HG03066 (cell line): ENCODE results near the gene UBE2V1.
A peak's percentile ranks its signal among the peaks of the same experiment; 100 is the strongest.
"Not testable (repeated sequence)": the region's sequence is repeated elsewhere in the genome, so short reads cannot be mapped to it uniquely, and the experiment has no call there.

ENCODE experiments used
- ATAC-seq: cut with Tn5 transposase; IDR thresholded peaks from one replicate; pipeline ENCODE4 v1.9.1; 2021; ENCODE audit warnings: low read depth; ENCODE audit not compliant: unreplicated experiment

UBE2V1 gene

GRCh38 chr20:50097843-50098242, 15.1 kb downstream of the UBE2V1 start:
- no peak for ATAC-seq

GRCh38 chr20:50096237-50096636, 16.7 kb downstream of the UBE2V1 start:
- no peak for ATAC-seq

- no peak for ATAC-seq
Measured at GRCh38 chr20:50095476-50096078, 17.4 kb downstream of the UBE2V1 start.

- no peak for ATAC-seq
Measured at GRCh38 chr20:50094522-50094921, 18.4 kb downstream of the UBE2V1 start.

GRCh38 chr20:50093240-50093639, 19.7 kb downstream of the UBE2V1 start:
- no peak for ATAC-seq

- ATAC-seq: no peak
Measured at GRCh38 chr20:50092436-50092835, 20.5 kb downstream of the UBE2V1 start.

- ATAC-seq: no peak
Measured at GRCh38 chr20:50089787-50090177, 23.2 kb downstream of the UBE2V1 start.

GRCh38 chr20:50089140-50089786, 23.7 kb downstream of the UBE2V1 start:
- no peak for ATAC-seq

GRCh38 chr20:50088022-50088421, 24.9 kb downstream of the UBE2V1 start:
- no peak for ATAC-seq

- ATAC-seq: no peak
Measured at GRCh38 chr20:50085481-50086365, 27.2 kb downstream of the UBE2V1 start.

- ATAC-seq: no peak
Measured at GRCh38 chr20:50085146-50085480, 27.8 kb downstream of the UBE2V1 start.

- no peak for ATAC-seq
Measured at GRCh38 chr20:50083034-50083433, 29.9 kb downstream of the UBE2V1 start.

GRCh38 chr20:50082056-50082455, 30.9 kb downstream of the UBE2V1 start:
- not testable (repeated sequence) for ATAC-seq

GRCh38 chr20:50077818-50078601, 34.9 kb downstream of the UBE2V1 start:
- no peak for ATAC-seq

- ATAC-seq: no peak
Measured at GRCh38 chr20:50073500-50073899, 39.5 kb downstream of the UBE2V1 start.

GRCh38 chr20:50071039-50071888, 41.7 kb downstream of the UBE2V1 start:
- peak; percentile 82 for ATAC-seq

GRCh38 chr20:50070361-50070760, 42.6 kb downstream of the UBE2V1 start:
- ATAC-seq: no peak

GRCh38 chr20:50068041-50068651, 44.8 kb downstream of the UBE2V1 start:
- no peak for ATAC-seq

- no peak for ATAC-seq
Measured at GRCh38 chr20:50067461-50067860, 45.5 kb downstream of the UBE2V1 start.

GRCh38 chr20:50067018-50067417, 45.9 kb downstream of the UBE2V1 start:
- no peak for ATAC-seq
